Activated CD4-positive, alpha-beta T cell treated with anti-CD3 and anti-CD28 coated beads, Interleukin-10, Interleukin-2, amounts not matched to agents 100 ng/mL and 50 ng/mL, durations not matched to agents 16 hours and 8 hours (primary cell): ENCODE results near the gene GPR78.
"Not testable (repeated sequence)": the region's sequence is repeated elsewhere in the genome, so short reads cannot be mapped to it uniquely, and the experiment has no call there.

Source experiments
- DNase-seq: peaks from one replicate; pipeline ENCODE4 v3.0.0-alpha.2; 2020

Gene GPR78

GRCh38 chr4:8568068-8568668 is 12.0 kb upstream of the GPR78 start:
- DNase-seq: no peak

GRCh38 chr4:8570201-8570600 is 10.0 kb upstream of the GPR78 start:
- DNase-seq: no peak

- DNase-seq: no peak
Measured at GRCh38 chr4:8571702-8572685, 8.2 kb upstream of the GPR78 start.

GRCh38 chr4:8573266-8573665 is 6.9 kb upstream of the GPR78 start:
- DNase-seq: no peak

GRCh38 chr4:8574796-8575370 is 5.3 kb upstream of the GPR78 start:
- no peak for DNase-seq

- no peak for DNase-seq
Measured at GRCh38 chr4:8575457-8575856, 4.7 kb upstream of the GPR78 start.

GRCh38 chr4:8576591-8576990 is 3.6 kb upstream of the GPR78 start:
- not testable (repeated sequence) for DNase-seq

- DNase-seq: no peak
Measured at GRCh38 chr4:8577046-8577445, 3.1 kb upstream of the GPR78 start.

GRCh38 chr4:8577972-8578371 is 2.2 kb upstream of the GPR78 start:
- DNase-seq: no peak

- no peak for DNase-seq
Measured at GRCh38 chr4:8578717-8579116, 1.5 kb upstream of the GPR78 start.

GRCh38 chr4:8579526-8580320 is 469 bp upstream of the GPR78 start:
- no peak for DNase-seq

- no peak for DNase-seq
Measured at GRCh38 chr4:8581094-8581861, 1.1 kb downstream of the GPR78 start.

- DNase-seq: no peak
Measured at GRCh38 chr4:8582016-8582415, 1.8 kb downstream of the GPR78 start.

GRCh38 chr4:8582436-8582835 is 2.2 kb downstream of the GPR78 start:
- no peak for DNase-seq

GRCh38 chr4:8582941-8583654 is 2.9 kb downstream of the GPR78 start:
- no peak for DNase-seq

- no peak for DNase-seq
Measured at GRCh38 chr4:8583655-8584025, 3.4 kb downstream of the GPR78 start.

GRCh38 chr4:8585186-8585585 is 5.0 kb downstream of the GPR78 start:
- DNase-seq: no peak

- DNase-seq: no peak
Measured at GRCh38 chr4:8585721-8586212, 5.6 kb downstream of the GPR78 start.

- DNase-seq: no peak
Measured at GRCh38 chr4:8586246-8586645, 6.1 kb downstream of the GPR78 start.

GRCh38 chr4:8586671-8587468 is 6.7 kb downstream of the GPR78 start:
- DNase-seq: no peak
